ENCODE data around the gene TMEM187. TPM values are rescaled to one million over a fixed set of nuclear protein-coding genes. Genes with fewer than 3 reads are reported as not detected.

TMEM187 gene
- total and polyA plus RNA-seq, 2 of the 4 experiments (the other 2 are of a cell fraction) = 3.4 to 6.2 TPM

Small RNAs within 50 kb of the gene (microRNA-seq; reads per million reads assigned to microRNA genes)
- gene MIR3202-1 (ENCODE audit: insufficient read depth in 1 of 2, insufficient read length in 1 of 2, unreplicated experiment in 1 of 2) (0 reads per million in 2 experiments), gene MIR3202-2 (ENCODE audit: unreplicated experiment) (not detected), gene MIR718 (ENCODE audit: unreplicated experiment) (not detected)

Small RNAs within 50 kb of the gene (small RNA-seq; reads per million reads assigned to genes)
- gene MIR3202-1 = 0 reads per million in 5 experiments

Other genes starting within 250 kb of the TMEM187 start
- gene BCAP31, start 248.4 kb upstream of the TMEM187 start, total RNA-seq (2012; rRNA removed) = 166 and 244 TPM in 2 replicates
- 125 and 131 TPM in 2 replicates for gene BCAP31, start 248.4 kb upstream of the TMEM187 start, polyA plus RNA-seq (2012; rRNA removed)
- 4.3 and 4.7 TPM in 2 replicates for gene ABCD1, start 247.9 kb upstream of the TMEM187 start, total RNA-seq (2012; rRNA removed)
- gene ABCD1, start 247.9 kb upstream of the TMEM187 start, polyA plus RNA-seq (2012; rRNA removed) = 7.0 and 8.3 TPM in 2 replicates
- 0.36 and 1.7 TPM in 2 replicates for gene PLXNB3, start 208.5 kb upstream of the TMEM187 start, total RNA-seq (2012; rRNA removed)
- 22.3 and 26.9 TPM in 2 replicates for gene PLXNB3, start 208.5 kb upstream of the TMEM187 start, polyA plus RNA-seq (2012; rRNA removed)
- 0.36 and 0.56 TPM in 2 replicates for gene SRPK3, start 191.7 kb upstream of the TMEM187 start, total RNA-seq (2012; rRNA removed)
- 0.34 and 0.70 TPM in 2 replicates for gene SRPK3, start 191.7 kb upstream of the TMEM187 start, polyA plus RNA-seq (2012; rRNA removed)
- 75.8 and 79.4 TPM in 2 replicates for gene IDH3G, start 178.4 kb upstream of the TMEM187 start, total RNA-seq (2012; rRNA removed)
- 85.7 and 95.0 TPM in 2 replicates for gene IDH3G, start 178.4 kb upstream of the TMEM187 start, polyA plus RNA-seq (2012; rRNA removed)
- gene SSR4, start 178.1 kb upstream of the TMEM187 start, total RNA-seq (2012; rRNA removed) = 118 and 141 TPM in 2 replicates
- 480 and 481 TPM in 2 replicates for gene SSR4, start 178.1 kb upstream of the TMEM187 start, polyA plus RNA-seq (2012; rRNA removed)
- under 0.01 and 0.28 TPM in 2 replicates for gene PDZD4, start 142.2 kb upstream of the TMEM187 start, total RNA-seq (2012; rRNA removed)
- 0.34 and 0.38 TPM in 2 replicates for gene PDZD4, start 142.2 kb upstream of the TMEM187 start, polyA plus RNA-seq (2012; rRNA removed)
- gene L1CAM, start 86.6 kb upstream of the TMEM187 start, total RNA-seq (2012; rRNA removed) = 0.36 and 0.56 TPM in 2 replicates
- 1.9 and 2.2 TPM in 2 replicates for gene L1CAM, start 86.6 kb upstream of the TMEM187 start, polyA plus RNA-seq (2012; rRNA removed)
- not detected in 2 replicates for gene AVPR2, start 68.1 kb upstream of the TMEM187 start, total RNA-seq (2012; rRNA removed)
- not detected in 2 replicates for gene AVPR2, start 68.1 kb upstream of the TMEM187 start, polyA plus RNA-seq (2012; rRNA removed)
- 0.18 and 0.28 TPM in 2 replicates for gene ARHGAP4, start 46.5 kb upstream of the TMEM187 start, total RNA-seq (2012; rRNA removed)
- 0.72 and 0.79 TPM in 2 replicates for gene ARHGAP4, start 46.5 kb upstream of the TMEM187 start, polyA plus RNA-seq (2012; rRNA removed)
- 98.6 and 118 TPM in 2 replicates for gene NAA10, start 37.7 kb upstream of the TMEM187 start, total RNA-seq (2012; rRNA removed)
- 150 and 172 TPM in 2 replicates for gene NAA10, start 37.7 kb upstream of the TMEM187 start, polyA plus RNA-seq (2012; rRNA removed)
- gene RENBP, start 28.1 kb upstream of the TMEM187 start, total RNA-seq (2012; rRNA removed) = 0.18 TPM in 1 of 2 replicates, not detected in the other
- 0.10 and 0.15 TPM in 2 replicates for gene RENBP, start 28.1 kb upstream of the TMEM187 start, polyA plus RNA-seq (2012; rRNA removed)
- 3.2 and 4.4 TPM in 2 replicates for gene HCFC1, start 936 bp upstream of the TMEM187 start, total RNA-seq (2012; rRNA removed)
- gene HCFC1, start 936 bp upstream of the TMEM187 start, polyA plus RNA-seq (2012; rRNA removed) = 17.6 and 19.0 TPM in 2 replicates
- gene IRAK1, start 47.1 kb downstream of the TMEM187 start, total RNA-seq (2012; rRNA removed) = 31.9 and 33.3 TPM in 2 replicates
- gene IRAK1, start 47.1 kb downstream of the TMEM187 start, polyA plus RNA-seq (2012; rRNA removed) = 50.2 and 61.9 TPM in 2 replicates
- 8.4 and 10.8 TPM in 2 replicates for gene MECP2, start 125.0 kb downstream of the TMEM187 start, total RNA-seq (2012; rRNA removed)
- 9.7 and 10.1 TPM in 2 replicates for gene MECP2, start 125.0 kb downstream of the TMEM187 start, polyA plus RNA-seq (2012; rRNA removed)
- gene OPN1LW, start 171.5 kb downstream of the TMEM187 start, total RNA-seq (2012; rRNA removed) = not detected in 2 replicates
- not detected in 2 replicates for gene OPN1LW, start 171.5 kb downstream of the TMEM187 start, polyA plus RNA-seq (2012; rRNA removed)
- not detected in 2 replicates for gene OPN1MW, start 209.8 kb downstream of the TMEM187 start, total RNA-seq (2012; rRNA removed)
- gene OPN1MW, start 209.8 kb downstream of the TMEM187 start, polyA plus RNA-seq (2012; rRNA removed) = not detected in 2 replicates
- gene OPN1MW2, start 247.0 kb downstream of the TMEM187 start, total RNA-seq (2012; rRNA removed) = not detected in 2 replicates
- not detected in 2 replicates for gene OPN1MW2, start 247.0 kb downstream of the TMEM187 start, polyA plus RNA-seq (2012; rRNA removed)

All from IMR-90 (cell line).